Uterus (tissue), 2 donors: ENCODE results near the gene TUBG2.

ENCODE experiments used
- CTCF ChIP-seq, 4 experiments: fragments of 200-600 bp in 2 of 4; fragments of 450-650 bp in 2 of 4; sonication (generic) in 2 of 4; IDR thresholded peaks; one replicate each; pipeline ENCODE4 v1.5.1; 2016 to 2019; ENCODE audit warnings: antibody characterized with exemption in 4 of 4, mild to moderate bottlenecking in 2 of 4, moderate library complexity in 1 of 4
- POLR2A ChIP-seq, 2 donors: fragments of 450-650 bp; IDR thresholded peaks; one replicate each; pipeline ENCODE4 v1.6.1; 2016; ENCODE audit warnings: antibody characterized with exemption in 2 of 2, mild to moderate bottlenecking in 1 of 2, moderate library complexity in 1 of 2

GRCh38 chr17:42639525-42640113, 19.5 kb upstream of the TUBG2 start:
- TF ChIP-seq CTCF (IDR thresholded peaks at IDR 0.05) (no peak), POLR2A (IDR thresholded peaks at IDR 0.05) (no peak)
